IPS-NIHi7 (cell line): Measurements from ENCODE around the gene TBL1XR1.
"Not testable (repeated sequence)": the region's sequence is repeated elsewhere in the genome, so short reads cannot be mapped to it uniquely, and the experiment has no call there.

Source experiments
- DNase-seq: peaks from one replicate; pipeline ENCODE4 v3.0.0; 2012; ENCODE audit warnings: mixed read lengths; ENCODE audit errors: extremely low spot score

Gene TBL1XR1

GRCh38 chr3:177182352-177182751, 14.9 kb downstream of the TBL1XR1 start:
- no peak for DNase-seq

DNA sequence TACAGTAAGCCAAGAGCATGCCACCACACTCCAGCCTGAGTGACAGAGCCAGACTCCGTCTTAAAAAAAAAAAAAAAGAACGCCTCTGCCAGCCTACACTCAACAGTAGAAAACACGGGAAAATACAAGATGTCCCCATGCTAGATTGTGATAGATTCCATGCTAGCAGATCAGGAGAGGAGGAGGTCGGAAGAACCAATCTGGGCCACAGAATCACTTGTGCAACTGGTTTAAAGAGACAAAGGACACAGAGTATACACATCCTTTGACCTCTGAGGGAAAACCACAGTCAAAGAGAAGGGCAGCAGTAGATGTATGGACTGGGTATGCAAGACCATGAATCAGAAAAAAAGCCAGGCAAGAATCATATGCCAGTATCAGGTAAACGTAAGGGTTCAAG, 15.9 kb downstream of the TBL1XR1 start:
- no peak for DNase-seq

GRCh38 chr3:177180506-177180905, 16.8 kb downstream of the TBL1XR1 start:
- DNase-seq: no peak

DNA sequence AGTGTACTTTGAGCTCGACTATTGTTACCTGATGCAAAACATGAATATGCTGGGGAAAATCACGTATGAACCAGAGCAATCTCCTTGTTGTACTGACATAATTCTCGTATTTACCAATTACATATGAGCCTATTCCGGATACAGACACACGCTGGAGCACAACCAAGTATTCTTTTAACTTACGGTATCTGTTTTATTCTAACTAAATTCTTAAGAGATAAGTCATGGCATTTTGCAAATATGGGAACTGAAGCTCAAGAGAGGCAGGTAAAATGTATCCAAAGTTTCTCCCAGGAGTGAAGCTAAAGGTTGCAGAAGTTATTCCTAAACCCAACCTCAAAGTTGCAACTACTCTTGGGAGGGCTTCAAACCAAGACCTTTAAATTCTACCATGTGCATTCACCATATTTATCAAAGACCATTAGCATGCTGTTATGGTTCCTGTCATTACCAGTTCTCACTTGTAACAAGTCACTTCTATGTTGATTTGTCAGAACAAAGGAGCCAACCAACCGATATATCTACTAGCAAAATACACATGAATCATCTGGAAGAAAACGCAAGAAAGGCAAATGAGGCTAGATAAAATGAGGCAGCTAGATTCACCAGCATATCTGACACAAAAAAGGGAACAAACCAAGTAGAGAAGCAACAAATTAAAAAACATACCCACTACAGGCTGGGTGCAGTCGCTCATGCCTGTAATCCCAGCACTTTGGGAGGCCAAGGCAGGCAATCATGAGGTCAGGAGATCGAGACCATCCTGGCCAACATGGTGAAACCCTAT, 17.8 kb downstream of the TBL1XR1 start:
- DNase-seq: no peak

GRCh38 chr3:177177749-177178221, 19.5 kb downstream of the TBL1XR1 start:
- no peak for DNase-seq

GRCh38 chr3:177174607-177175170, 22.6 kb downstream of the TBL1XR1 start:
- no peak for DNase-seq

DNA sequence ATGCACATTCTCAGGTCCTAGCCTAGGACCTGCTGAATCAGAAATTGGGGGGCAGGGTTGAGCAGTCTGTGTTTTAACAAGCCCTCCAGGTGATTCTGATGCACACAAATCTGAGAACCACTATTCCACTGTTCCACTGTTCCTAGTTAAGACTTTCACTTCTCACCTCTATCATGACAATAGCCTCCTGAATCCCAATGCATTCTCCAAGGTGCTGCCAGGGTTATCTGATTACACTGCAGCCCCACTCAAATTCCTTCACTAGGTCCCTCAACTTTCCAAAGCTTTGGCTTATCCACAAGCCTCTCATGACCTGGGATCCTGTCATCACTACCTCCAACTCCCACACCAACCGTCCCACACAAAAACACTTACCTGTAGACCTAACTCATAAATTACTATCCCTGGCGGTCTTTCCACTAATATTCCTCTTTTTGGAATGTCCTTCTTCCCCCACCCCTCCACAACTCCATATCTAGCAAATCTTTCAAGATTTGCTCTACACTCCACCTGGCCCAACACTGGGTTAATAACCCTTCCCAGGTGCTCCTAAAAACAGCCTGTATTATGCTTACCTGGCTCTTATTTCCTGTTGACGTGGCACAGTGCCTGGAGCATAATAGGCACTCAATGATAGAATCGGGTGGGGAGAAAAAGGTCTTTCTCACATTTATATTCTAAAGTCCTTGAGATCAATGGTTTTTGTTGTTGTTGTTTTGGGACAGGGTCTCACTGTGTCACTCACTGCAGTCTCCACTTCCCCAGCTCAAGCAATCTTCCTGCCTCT, 27.2 kb downstream of the TBL1XR1 start:
- DNase-seq: peak; percentile 20

DNA sequence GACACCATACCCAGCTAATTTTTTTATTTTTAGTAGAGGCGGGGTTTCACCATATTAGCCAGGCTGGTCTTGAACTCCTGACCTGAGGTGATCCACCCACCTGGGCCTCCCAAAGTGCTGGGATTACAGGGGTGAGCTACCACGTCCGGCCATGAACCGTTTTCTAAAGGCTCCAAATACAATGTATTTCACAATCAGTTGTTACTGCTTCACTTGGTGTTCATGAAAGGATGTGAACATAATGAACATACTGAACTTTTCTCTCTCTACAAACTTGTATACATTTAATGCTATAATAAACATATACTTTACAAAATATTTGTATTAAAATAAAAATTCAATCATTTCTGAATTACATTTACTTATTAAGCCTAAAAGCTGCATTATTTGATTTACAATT, 28.9 kb downstream of the TBL1XR1 start:
- DNase-seq: no peak

- no peak for DNase-seq
Measured at GRCh38 chr3:177162742-177163141, 34.5 kb downstream of the TBL1XR1 start.

DNA sequence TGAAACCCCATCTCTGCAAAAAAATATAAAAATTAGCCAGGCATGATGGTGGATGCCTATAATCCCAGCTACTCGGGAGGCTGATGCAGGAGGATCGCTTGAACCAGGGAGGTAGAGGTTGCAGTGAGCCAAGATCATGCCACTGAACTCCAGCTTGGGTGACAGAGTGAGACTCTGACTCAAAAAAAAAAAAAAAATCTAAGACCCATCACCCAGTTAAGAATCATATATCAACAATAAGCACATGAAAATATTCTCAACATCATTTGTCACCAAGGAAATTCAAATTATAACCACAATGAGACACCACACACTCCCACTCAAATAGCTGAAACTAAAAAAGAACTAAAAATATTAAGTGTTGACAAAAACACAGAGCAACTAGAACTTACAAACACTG, 35.7 kb downstream of the TBL1XR1 start:
- DNase-seq: not testable (repeated sequence)

DNA sequence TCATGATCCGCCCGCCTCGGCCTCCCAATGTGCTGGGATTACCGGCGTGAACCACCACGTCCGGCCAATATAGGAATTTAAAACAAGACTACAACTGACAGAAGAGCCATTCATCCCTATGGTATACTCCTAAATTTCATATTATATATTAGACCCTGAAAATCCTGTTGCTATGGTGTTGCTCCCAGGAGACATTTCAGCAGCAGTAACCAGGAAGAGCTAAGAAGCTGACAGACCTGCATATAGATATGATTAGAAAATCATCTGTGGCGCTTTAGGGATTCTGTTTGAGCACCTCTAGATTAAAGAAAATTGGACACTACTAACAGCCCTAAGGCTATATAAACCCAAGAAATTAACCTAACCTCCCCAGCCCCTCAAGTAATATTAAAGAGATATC, 38.8 kb downstream of the TBL1XR1 start:
- DNase-seq: no peak

DNA sequence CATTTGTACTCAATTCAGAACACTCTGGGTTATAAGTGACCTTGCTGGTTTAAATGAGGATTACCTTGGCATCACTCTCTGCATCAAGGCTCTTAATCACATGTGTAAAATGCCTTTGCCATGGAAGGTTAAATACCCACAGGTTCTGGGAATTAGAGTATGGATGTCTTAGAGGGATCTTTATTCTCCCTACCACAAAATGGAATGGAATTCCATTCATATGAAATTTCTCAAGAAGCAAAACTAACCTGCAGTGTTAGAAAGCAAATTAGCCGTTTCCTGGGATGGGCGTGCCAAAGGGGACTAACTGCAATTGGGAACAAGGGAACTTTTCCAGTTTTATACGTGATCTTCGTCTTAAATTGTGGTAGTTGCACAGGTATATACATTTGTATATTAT, 39.8 kb downstream of the TBL1XR1 start:
- DNase-seq: no peak

GRCh38 chr3:177154733-177155132, 42.5 kb downstream of the TBL1XR1 start:
- DNase-seq: no peak

DNA sequence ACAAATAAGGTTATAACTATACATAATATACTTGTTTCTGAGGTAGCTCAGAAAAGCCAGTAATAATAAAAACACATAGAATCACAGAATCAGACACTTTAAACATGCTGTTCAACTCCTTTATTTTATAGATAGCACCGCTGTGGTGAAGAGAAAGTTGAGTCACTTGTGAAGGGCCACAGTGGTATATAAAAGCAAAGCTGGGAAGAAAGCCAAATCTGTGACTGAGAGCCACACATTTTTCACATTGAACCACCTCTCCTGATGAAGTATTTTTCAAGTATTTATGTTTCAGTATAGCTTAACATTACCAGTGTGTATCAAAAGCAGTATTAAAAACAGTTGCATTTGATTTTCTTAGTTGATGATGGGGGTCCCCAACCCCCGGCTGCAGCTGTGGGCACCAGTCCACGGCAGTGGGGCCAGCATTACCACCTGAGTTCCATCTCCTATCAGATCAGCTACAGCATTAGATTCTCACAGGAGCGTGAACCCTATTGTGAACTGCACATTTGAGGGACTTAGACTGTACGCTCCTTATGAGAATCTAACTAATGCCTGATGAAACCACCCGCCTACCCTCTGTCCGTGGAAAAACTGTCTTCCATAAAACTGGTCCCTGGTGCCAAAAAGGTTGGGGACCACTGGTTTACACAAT, 46.2 kb downstream of the TBL1XR1 start:
- DNase-seq: no peak

- DNase-seq: no peak
Measured at GRCh38 chr3:177150218-177150916, 46.9 kb downstream of the TBL1XR1 start.

GRCh38 chr3:177149106-177149505, 48.2 kb downstream of the TBL1XR1 start:
- DNase-seq: no peak

DNA sequence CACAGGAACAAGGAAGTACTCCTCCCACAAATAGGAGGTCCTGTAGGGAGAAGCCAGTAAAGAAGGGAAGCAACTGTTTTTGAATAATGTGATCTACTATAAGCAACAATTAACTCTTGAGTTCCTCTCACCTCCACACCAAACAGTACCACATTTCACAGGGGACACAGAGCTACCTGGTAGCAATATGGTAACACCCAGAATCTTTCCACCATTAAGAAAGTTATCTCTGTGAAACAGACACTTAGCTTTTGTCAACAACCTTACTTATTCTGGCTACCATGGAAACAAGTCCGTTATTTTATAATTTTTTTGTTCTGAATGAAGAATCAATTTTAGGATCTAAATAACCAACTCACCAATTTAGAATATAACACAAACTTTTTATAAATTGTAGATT, 49.5 kb downstream of the TBL1XR1 start:
- DNase-seq: no peak

GRCh38 chr3:177146646-177147045, 50.6 kb downstream of the TBL1XR1 start:
- DNase-seq: no peak

DNA sequence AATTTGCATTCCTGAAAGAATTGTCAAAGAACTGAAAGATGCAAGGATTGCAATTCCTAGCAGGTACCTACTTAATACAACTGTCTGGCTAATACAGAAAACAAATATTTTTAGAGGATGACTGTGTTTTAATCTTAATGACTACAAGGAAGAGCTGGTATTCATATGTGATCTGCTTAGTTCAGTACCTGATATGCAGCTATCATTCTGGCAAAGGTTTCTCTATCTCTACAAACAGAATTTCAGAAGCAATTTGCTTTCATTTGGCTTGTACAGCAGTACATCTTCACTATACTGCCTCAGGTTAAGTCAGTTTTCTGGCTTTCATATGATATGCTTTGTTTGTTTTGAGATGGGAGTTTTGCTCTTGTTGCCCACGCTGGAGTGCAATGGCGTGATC, 51.3 kb downstream of the TBL1XR1 start:
- DNase-seq: no peak

- no peak for DNase-seq
Measured at GRCh38 chr3:177145381-177145780, 51.9 kb downstream of the TBL1XR1 start.

- DNase-seq: no peak
Measured at GRCh38 chr3:177144922-177145321, 52.4 kb downstream of the TBL1XR1 start.
